ENCODE data around the gene KIAA0753. TPM values are rescaled to one million over a fixed set of nuclear protein-coding genes. Genes with fewer than 3 reads are reported as not detected.

The KIAA0753 gene
- total and polyA plus RNA-seq, 10 of the 15 experiments (the other 5 are each of a cell fraction or from before 2014, with no cell fraction given): 2.2 to 15.2 (median 7.7) TPM

DNA sequence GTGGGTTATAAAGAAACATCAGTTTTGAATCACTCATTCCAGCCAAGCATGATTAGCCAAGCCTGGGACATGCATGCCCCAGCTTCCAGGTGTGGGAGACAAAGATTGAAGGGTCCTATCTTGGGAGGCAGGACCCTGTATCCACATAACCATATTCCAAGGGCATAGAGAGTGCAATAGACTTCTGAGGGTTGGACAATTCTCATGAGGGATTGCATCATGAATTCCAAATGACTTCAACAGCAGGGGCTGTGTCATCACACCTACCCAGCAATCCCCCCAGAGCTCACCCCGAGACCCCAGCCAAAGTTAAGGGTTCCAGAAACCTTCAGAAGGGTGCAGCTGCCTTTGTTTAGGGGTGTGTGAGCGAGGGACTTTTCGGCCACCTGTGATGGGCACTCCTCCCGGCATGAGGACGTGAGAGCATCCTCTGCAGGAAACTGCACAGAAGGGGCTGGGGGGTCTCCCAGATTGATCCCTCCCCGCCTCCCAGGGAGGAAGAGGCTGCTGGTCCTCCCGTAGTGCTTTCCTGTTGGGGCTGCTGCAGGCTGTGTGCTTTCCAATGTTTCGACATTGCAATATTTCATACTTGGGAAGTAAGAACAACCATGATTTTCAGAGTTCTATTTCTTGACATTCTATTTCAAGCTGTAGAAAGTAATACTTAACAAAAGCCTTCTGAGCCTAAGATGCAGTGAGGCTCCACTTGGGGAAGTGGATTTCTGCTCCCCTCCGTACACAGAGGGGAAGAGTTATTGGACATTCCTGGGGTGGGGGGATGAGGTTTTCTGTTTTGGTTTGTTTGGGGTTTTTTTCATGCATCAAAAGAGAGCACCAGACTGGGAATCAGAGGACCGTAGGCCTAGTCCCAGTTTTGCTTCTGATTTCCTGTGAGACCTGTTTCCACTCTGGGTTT is 70.9 kb downstream of the KIAA0753 start:
- H3K9ac ChIP-seq (ENCODE audit: control insufficient read depth, insufficient read depth, low read length): no peak overlapping the region
- TF ChIP-seq SUZ12 (IDR thresholded peaks at IDR 0.05; ENCODE audit: unreplicated experiment) (no peak), ZNF274 (IDR thresholded peaks at IDR 0.05; ENCODE audit: insufficient read depth, insufficient read length) (no peak), IKZF1 (conservative IDR thresholded peaks at IDR 0.05) (no peak), ASH2L (IDR thresholded peaks at IDR 0.05; ENCODE audit: borderline replicate concordance, low read depth) (no peak), SUPT20H (IDR thresholded peaks at IDR 0.05; ENCODE audit: borderline replicate concordance, control insufficient read depth, low read depth, low read length) (no peak), NFYB (IDR thresholded peaks at IDR 0.05; ENCODE audit: insufficient read depth, low read depth, low read length) (no peak), POLR2AphosphoS5 (IDR thresholded peaks at IDR 0.05; ENCODE audit: low read length) (no peak), ZNF622 (IDR thresholded peaks at IDR 0.05) (no peak), ZBTB4 (CRISPR knock-in tag; IDR thresholded peaks at IDR 0.05) (no peak), KLF5 (IDR thresholded peaks at IDR 0.05; ENCODE audit: partially characterized antibody) (no peak)
- ChIA-PET SMC1A (ENCODE audit: uncharacterized antibody, unreplicated experiment) (no interaction called here), CTCF (no interaction called here), RAD21 (ENCODE audit: unreplicated experiment) (no interaction called here), POLR2A (no interaction called here)
- 54% methylated on average over 10 of the region's 10 CpGs for WGBS (ENCODE audit: insufficient coverage, insufficient replicate concordance, low lambda C conversion rate, missing lambda C conversion rate)
- intact Hi-C loops (cut with micrococcal nuclease; ENCODE audit: unreplicated experiment) (no loop called here), in situ Hi-C loops (cut with MboI) (no loop called here)
- DNase-seq (ENCODE audit: low read depth, low spot score): no peak
- no peaks in the 10 kb centered on the region for H3K27me3 ChIP-seq (replicated peaks in 1 of 2; ENCODE audit: control insufficient read depth in 2 of 2, insufficient read depth in 2 of 2, low read length in 1 of 2)
- H4K20me1 ChIP-seq (ENCODE audit: control insufficient read depth, insufficient read depth): no peaks in the 10 kb centered on the region
- no peak overlapping the region for H3K4me2 ChIP-seq (ENCODE audit: control insufficient read depth, insufficient read depth)
- no peaks in the 10 kb centered on the region for H3K79me2 ChIP-seq (ENCODE audit: control insufficient read depth, insufficient read depth, low read length)
- BruUV-seq (replicated peaks): no TSS peak
- no peaks in the 10 kb centered on the region for H3K36me3 ChIP-seq (ENCODE audit: control insufficient read depth in 2 of 2, insufficient read depth in 2 of 2, low read length in 1 of 2)
- H3K27ac ChIP-seq (ENCODE audit: control insufficient read depth, insufficient read depth): no peak overlapping the region
- no peaks in the 10 kb centered on the region for H3K9me3 ChIP-seq (replicated peaks; ENCODE audit: control insufficient read depth, insufficient read depth, low read length)
- FAIRE-seq: no peak
- no peak overlapping the region for H3K4me3 ChIP-seq
- H3K4me1 ChIP-seq (ENCODE audit: control insufficient read depth, insufficient read depth, low read length): peaks cover under 1% of the 10 kb centered on the region; the same call in 1 of the 2 replicates
- no peak for ATAC-seq
- no peak overlapping the region for H2AFZ ChIP-seq (ENCODE audit: control insufficient read depth, low read depth, low read length)
